Endodermal cell (in vitro differentiated cells): ENCODE data around the gene PADI6. TPM values are rescaled to one million over a fixed set of nuclear protein-coding genes. Genes with fewer than 3 reads are reported as not detected.
A peak's percentile ranks its signal among the peaks of the same experiment; 100 is the strongest.
"Not testable (repeated sequence)": the region's sequence is repeated elsewhere in the genome, so short reads cannot be mapped to it uniquely, and the experiment has no call there.

ENCODE experiments used
- DNase-seq: peaks from one replicate; pipeline ENCODE4 v3.0.0-alpha.2; 2017
- H3K27ac ChIP-seq: 2 replicates; pipeline ENCODE4 v1.5.1; 2013; ENCODE audit warnings: mild to moderate bottlenecking, low read depth, low read length, moderate library complexity
- H3K27me3 ChIP-seq: 2 replicates; pipeline ENCODE4 v1.6.1; 2013; ENCODE audit warnings: mild to moderate bottlenecking, low read length, moderate library complexity; ENCODE audit not compliant: insufficient read depth, control insufficient read depth, poor library complexity, severe bottlenecking
- H3K36me3 ChIP-seq: 2 replicates; pipeline ENCODE4 v1.7.0; 2013; ENCODE audit warnings: mild to moderate bottlenecking, low read length, moderate library complexity; ENCODE audit not compliant: control insufficient read depth, insufficient read depth
- H3K4me1 ChIP-seq: one replicate; pipeline ENCODE4 v1.7.0; 2013; ENCODE audit warnings: low read length; ENCODE audit not compliant: control insufficient read depth, insufficient read depth
- H3K4me3 ChIP-seq: 2 replicates; pipeline ENCODE4 v1.5.1; 2013; ENCODE audit warnings: mild to moderate bottlenecking, low read length, moderate library complexity
- H3K9ac ChIP-seq: 2 replicates; pipeline ENCODE4 v1.6.1; 2013; ENCODE audit warnings: mild to moderate bottlenecking, low read length, moderate library complexity; ENCODE audit not compliant: poor library complexity, severe bottlenecking; ENCODE audit errors: extremely low read depth
- H3K9me3 ChIP-seq: 2 replicates; pipeline ENCODE4 v1.6.1; 2013; ENCODE audit warnings: mild to moderate bottlenecking, low read length, moderate library complexity; ENCODE audit not compliant: control insufficient read depth
- H3K27ac Mint-ChIP-seq: 2 replicates; pipeline ENCODE4 v1.8.0; 2020; ENCODE audit warnings: mixed read lengths
- H3K27me3 Mint-ChIP-seq: 2 replicates; pipeline ENCODE4 v1.8.0; 2021; ENCODE audit warnings: mild to moderate bottlenecking, mixed read lengths; ENCODE audit not compliant: insufficient read depth
- H3K36me3 Mint-ChIP-seq: 2 replicates; pipeline ENCODE4 v1.8.0; 2020; ENCODE audit warnings: low read depth, mixed read lengths
- H3K4me1 Mint-ChIP-seq: 2 replicates; pipeline ENCODE4 v1.8.0; 2020; ENCODE audit warnings: mixed read lengths
- H3K4me3 Mint-ChIP-seq: 2 replicates; pipeline ENCODE4 v1.8.0; 2020; ENCODE audit warnings: mild to moderate bottlenecking, moderate library complexity, mixed read lengths
- H3K9me3 Mint-ChIP-seq: 2 replicates; pipeline ENCODE4 v1.8.0; 2020; ENCODE audit warnings: mild to moderate bottlenecking, mixed read lengths
- WGBS, 2 experiments: methylation state at CpG; one replicate each; pipeline versions ENCODE4 v1.1.5 to v1.1.7; 2013; ENCODE audit warnings: missing lambda C conversion rate in 2 of 2, mixed read lengths in 1 of 2; ENCODE audit not compliant: insufficient coverage in 1 of 2, insufficient read length in 1 of 2; 5-methylcytosine and 5-hydroxymethylcytosine counted together
- total RNA-seq, 2 donors: library from RNA; stranded (reverse); fragmentation: NEBNext Ultra II Directional in 1 of 2; extraction: Animal tissue kit (Norgen Biotek cat#: 25700) in 1 of 2; gene quantifications; 2 replicates in 1 of 2; 3 replicates in 1 of 2; pipeline ENCODE4 v1.2.1, GENCODE V29; 2021
- TF ChIP-seq, protein P1 (sequence below): fragments of 200-600 bp; sonication (generic); conservative IDR thresholded peaks from 2 replicates; pipeline ENCODE4 v1.5.0; 2021; ENCODE audit warnings: antibody characterized with exemption, mild to moderate bottlenecking

The PADI6 gene
- total RNA-seq, 2 donors from 2014 or later = not detected

DNA sequence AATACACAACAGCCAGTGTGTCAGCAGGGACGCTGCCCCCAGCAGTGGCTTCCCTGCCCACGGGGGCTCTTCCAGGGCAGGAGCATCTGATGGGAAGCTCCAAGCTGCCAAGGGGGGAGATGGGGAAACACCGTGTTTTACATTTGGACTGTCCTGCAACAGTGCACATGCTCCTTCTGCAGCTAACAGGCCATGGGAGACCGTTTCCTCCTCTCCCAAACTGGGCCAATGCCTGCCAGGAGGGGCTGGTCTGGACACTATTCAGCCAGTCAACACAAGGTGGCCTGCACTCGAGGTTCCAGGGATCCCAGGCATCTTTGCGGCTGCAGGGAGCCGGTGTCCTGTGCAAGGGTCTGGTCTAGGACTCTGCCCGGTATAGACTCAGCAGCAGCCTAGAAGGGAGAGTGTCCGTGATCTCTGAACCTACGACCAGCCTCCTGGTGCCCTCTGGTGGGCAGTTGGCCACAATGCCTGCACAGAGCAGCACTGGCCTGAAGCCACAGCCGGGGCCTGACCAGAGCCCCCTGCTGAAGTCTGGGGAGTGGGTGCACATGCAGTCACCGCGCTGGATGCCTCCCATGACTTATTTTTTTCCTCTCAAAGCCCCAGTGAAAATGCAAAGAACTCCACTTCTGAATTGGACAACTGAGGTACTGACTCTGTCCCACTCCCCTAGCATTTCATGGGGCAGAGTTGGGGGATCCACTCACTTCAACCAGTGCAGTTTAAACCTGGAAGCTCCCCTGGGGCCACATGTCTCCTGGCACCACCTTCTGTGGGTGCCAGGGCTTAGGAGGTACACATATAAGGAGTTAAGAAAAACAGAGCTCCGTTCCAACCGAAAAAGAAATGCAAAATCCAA is 34.1 kb downstream of the PADI6 start:
- H3K4me1 ChIP-seq = peaks cover 5% of the 10 kb centered on the region
- 66 to 79% methylated on average over 9 to 15 of the region's 15 CpGs for WGBS, 2 experiments
- no peak overlapping the region for H3K9ac ChIP-seq
- peaks cover 44% of the 10 kb centered on the region for H3K36me3 Mint-ChIP-seq
- H3K4me3 ChIP-seq = no peak overlapping the region
- H3K27ac ChIP-seq = no peak overlapping the region
- TF ChIP-seq, protein P1, sequence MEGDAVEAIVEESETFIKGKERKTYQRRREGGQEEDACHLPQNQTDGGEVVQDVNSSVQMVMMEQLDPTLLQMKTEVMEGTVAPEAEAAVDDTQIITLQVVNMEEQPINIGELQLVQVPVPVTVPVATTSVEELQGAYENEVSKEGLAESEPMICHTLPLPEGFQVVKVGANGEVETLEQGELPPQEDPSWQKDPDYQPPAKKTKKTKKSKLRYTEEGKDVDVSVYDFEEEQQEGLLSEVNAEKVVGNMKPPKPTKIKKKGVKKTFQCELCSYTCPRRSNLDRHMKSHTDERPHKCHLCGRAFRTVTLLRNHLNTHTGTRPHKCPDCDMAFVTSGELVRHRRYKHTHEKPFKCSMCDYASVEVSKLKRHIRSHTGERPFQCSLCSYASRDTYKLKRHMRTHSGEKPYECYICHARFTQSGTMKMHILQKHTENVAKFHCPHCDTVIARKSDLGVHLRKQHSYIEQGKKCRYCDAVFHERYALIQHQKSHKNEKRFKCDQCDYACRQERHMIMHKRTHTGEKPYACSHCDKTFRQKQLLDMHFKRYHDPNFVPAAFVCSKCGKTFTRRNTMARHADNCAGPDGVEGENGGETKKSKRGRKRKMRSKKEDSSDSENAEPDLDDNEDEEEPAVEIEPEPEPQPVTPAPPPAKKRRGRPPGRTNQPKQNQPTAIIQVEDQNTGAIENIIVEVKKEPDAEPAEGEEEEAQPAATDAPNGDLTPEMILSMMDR = peak; percentile 91
- H3K27ac Mint-ChIP-seq = no peak overlapping the region
- H3K9me3 ChIP-seq = no peaks in the 10 kb centered on the region
- H3K9me3 Mint-ChIP-seq = no peaks in the 10 kb centered on the region
- peak; percentile 96 for DNase-seq
- H3K4me1 Mint-ChIP-seq = peaks cover 37% of the 10 kb centered on the region
- no peaks in the 10 kb centered on the region for H3K27me3 Mint-ChIP-seq
- peaks cover 43% of the 10 kb centered on the region for H3K36me3 ChIP-seq
- H3K27me3 ChIP-seq = no peaks in the 10 kb centered on the region
- no peak overlapping the region for H3K4me3 Mint-ChIP-seq

DNA sequence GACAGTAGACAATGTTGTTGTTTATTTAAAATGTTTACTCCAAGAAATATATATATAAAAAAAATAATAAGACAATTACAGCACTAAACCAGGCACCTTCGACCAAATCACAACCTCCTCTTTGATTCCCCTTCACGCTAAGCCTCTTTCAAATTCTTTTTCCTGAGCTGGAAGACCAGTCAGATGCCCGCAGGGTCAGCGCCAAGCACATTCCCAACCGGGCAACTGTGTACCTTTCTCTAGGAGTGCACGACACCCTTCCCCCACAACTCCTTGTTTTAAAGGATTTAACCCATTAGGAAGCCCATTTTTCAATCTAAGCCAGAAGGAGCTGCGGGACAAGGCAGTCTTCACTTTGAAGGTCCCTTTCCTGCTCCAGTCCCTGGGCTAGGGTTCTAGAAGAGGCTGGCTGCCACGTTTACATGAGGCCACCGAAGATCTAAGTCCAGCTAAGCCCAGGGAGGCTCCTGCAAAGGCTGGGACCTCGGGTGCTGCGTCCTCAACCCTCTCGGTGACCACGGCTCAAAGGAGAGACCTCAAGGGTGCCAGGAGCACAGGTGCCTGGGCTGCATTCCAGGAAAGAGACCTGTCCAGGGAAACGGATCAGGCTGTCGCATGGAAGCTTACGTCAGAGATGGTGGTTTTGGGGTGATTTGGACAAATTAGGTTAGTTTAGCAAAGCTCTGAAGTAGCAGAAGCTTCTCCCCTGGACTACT is 34.9 kb downstream of the PADI6 start:
- Mint-ChIP-seq H3K27ac (peak overlapping the region; percentile 81), H3K36me3 (peaks cover 52% of the 10 kb centered on the region), H3K4me1 (peaks cover 37% of the 10 kb centered on the region)
- H3K27me3 Mint-ChIP-seq, H3K4me3 ChIP-seq, H3K27me3 ChIP-seq, H3K4me3 Mint-ChIP-seq, H3K4me1 ChIP-seq, H3K9me3 ChIP-seq, H3K9ac ChIP-seq, DNase-seq, H3K27ac ChIP-seq, H3K9me3 Mint-ChIP-seq: not testable (repeated sequence)
- peaks cover 51% of the 10 kb centered on the region for H3K36me3 ChIP-seq
- WGBS, 2 experiments = 91 to 98% methylated on average over 7 to 16 of the region's 16 CpGs

DNA sequence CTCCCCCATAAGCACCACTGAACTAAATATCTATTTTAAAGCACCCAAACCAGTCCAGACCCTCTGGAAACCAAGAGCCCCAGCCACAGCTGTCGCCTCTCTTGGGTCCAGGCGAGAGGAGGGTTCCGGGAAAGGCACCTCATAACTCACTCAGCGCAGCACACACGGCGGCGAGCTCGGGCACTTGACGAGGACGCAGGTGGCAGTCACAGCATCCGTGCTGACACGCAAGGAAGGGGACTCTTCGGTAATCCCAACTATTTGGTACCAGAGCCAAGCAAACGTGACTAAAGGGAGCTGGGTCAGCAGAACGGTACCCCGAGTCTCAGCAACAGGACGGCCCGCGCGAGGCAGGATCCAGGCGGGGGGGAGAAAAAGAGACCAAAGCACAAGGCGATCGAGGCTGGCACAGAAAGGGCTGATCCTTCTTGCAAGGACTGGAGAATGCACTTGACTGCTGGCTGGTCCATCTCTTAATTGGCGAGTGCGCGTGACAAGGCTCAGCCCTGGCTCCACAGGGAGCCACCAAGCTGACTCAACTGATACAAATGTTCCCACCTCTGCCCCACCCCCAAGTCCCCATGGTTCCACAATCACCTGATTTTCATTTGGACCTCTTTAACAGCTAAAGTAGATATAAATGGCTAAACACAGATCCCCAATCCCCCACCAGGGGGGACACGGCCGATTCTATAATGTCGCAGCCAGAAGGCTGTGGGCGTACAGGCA is 36.0 kb downstream of the PADI6 start:
- peaks cover 61% of the 10 kb centered on the region for H3K36me3 ChIP-seq
- H3K4me3 Mint-ChIP-seq, H3K9ac ChIP-seq, H3K27me3 ChIP-seq, H3K27ac ChIP-seq, H3K4me3 ChIP-seq, H3K4me1 ChIP-seq, H3K9me3 ChIP-seq, H3K27me3 Mint-ChIP-seq, H3K9me3 Mint-ChIP-seq: not testable (repeated sequence)
- DNase-seq = peak; percentile 78
- Mint-ChIP-seq H3K4me1 (peaks cover 42% of the 10 kb centered on the region), H3K36me3 (peaks cover 62% of the 10 kb centered on the region), H3K27ac (peak overlapping the region; percentile 81)
- TF ChIP-seq, protein P1 = peak; percentile 33
- WGBS, 2 experiments = 91 to 95% methylated on average over 26 to 30 of the region's 30 CpGs
